C4-2B (cell line): Measurements from ENCODE around the gene DGKI.

Experiments
- ZFX ChIP-seq: fragments of 450-650 bp; IDR thresholded peaks from 2 replicates; pipeline ENCODE4 v1.6.1; 2017
- TF ChIP-seq, protein P1 (sequence below): fragments of 450-650 bp; conservative IDR thresholded peaks from 2 replicates; pipeline ENCODE4 v1.5.1; 2017; ENCODE audit warnings: mild to moderate bottlenecking

DNA sequence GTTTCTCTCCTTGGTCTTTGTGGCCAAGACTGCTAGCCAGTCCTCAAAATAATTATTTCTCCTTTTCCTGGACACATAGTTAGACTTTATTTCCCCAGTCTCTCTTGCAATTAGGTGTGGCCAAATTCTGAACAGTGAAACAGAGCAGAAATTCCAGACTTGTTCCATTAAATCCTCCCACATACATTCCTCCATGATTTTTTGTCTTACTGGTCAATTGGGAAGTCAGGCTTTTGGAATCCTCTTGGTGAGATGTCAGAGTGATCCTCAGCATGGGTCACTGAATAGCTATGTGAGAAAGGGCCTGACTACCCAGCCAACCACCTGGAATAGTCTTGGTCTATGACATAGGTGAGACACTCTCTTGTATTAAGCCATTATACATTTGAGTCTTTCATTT lies 164.2 kb downstream of the DGKI start:
- TF ChIP-seq, protein P1, sequence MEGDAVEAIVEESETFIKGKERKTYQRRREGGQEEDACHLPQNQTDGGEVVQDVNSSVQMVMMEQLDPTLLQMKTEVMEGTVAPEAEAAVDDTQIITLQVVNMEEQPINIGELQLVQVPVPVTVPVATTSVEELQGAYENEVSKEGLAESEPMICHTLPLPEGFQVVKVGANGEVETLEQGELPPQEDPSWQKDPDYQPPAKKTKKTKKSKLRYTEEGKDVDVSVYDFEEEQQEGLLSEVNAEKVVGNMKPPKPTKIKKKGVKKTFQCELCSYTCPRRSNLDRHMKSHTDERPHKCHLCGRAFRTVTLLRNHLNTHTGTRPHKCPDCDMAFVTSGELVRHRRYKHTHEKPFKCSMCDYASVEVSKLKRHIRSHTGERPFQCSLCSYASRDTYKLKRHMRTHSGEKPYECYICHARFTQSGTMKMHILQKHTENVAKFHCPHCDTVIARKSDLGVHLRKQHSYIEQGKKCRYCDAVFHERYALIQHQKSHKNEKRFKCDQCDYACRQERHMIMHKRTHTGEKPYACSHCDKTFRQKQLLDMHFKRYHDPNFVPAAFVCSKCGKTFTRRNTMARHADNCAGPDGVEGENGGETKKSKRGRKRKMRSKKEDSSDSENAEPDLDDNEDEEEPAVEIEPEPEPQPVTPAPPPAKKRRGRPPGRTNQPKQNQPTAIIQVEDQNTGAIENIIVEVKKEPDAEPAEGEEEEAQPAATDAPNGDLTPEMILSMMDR = no peak
- no peak for TF ChIP-seq ZFX
